Dedifferentiated amniotic fluid mesenchymal stem cell (primary cell): Measurements from ENCODE around the gene ATP1A1.

Source experiments
- DNase-seq: peaks from one replicate; pipeline ENCODE4 v3.0.0-alpha.2; 2016; ENCODE audit errors: extremely low spot score

Gene ATP1A1

GRCh38 chr1:116414364-116414763 lies 41.3 kb downstream of the ATP1A1 start:
- DNase-seq: no peak

GRCh38 chr1:116415200-116415698 lies 42.2 kb downstream of the ATP1A1 start:
- no peak for DNase-seq

GRCh38 chr1:116415699-116416533 lies 42.9 kb downstream of the ATP1A1 start:
- peak; percentile 15 for DNase-seq

GRCh38 chr1:116416854-116417513 lies 43.9 kb downstream of the ATP1A1 start:
- no peak for DNase-seq

- no peak for DNase-seq
Observed at GRCh38 chr1:116417678-116418077, 44.6 kb downstream of the ATP1A1 start.

- peak; percentile 29 for DNase-seq
Observed at GRCh38 chr1:116418091-116418830, 45.2 kb downstream of the ATP1A1 start.

- DNase-seq: no peak
Observed at GRCh38 chr1:116420417-116421200, 47.6 kb downstream of the ATP1A1 start.

- DNase-seq: no peak
Observed at GRCh38 chr1:116424438-116424837, 51.4 kb downstream of the ATP1A1 start.

- DNase-seq: no peak
Observed at GRCh38 chr1:116424863-116425262, 51.8 kb downstream of the ATP1A1 start.

- no peak for DNase-seq
Observed at GRCh38 chr1:116425987-116426386, 52.9 kb downstream of the ATP1A1 start.

- no peak for DNase-seq
Observed at GRCh38 chr1:116426401-116426800, 53.4 kb downstream of the ATP1A1 start.

- DNase-seq: no peak
Observed at GRCh38 chr1:116428576-116428975, 55.5 kb downstream of the ATP1A1 start.

GRCh38 chr1:116429821-116430374 lies 56.9 kb downstream of the ATP1A1 start:
- DNase-seq: no peak

- DNase-seq: no peak
Observed at GRCh38 chr1:116431870-116432500, 58.9 kb downstream of the ATP1A1 start.

- DNase-seq: no peak
Observed at GRCh38 chr1:116432655-116433265, 59.7 kb downstream of the ATP1A1 start.

GRCh38 chr1:116433275-116434257 lies 60.5 kb downstream of the ATP1A1 start:
- no peak for DNase-seq

- DNase-seq: no peak
Observed at GRCh38 chr1:116434849-116435248, 61.8 kb downstream of the ATP1A1 start.

GRCh38 chr1:116435806-116436610 lies 63.0 kb downstream of the ATP1A1 start:
- no peak for DNase-seq
